Psoas muscle (tissue), 8 donors: Measurements from ENCODE around the gene RHO. TPM values are rescaled to one million over a fixed set of nuclear protein-coding genes. Genes with fewer than 3 reads are reported as not detected.

Experiments used
- ATAC-seq, 4 donors: fragments of 200-7000 bp; cut with Tn5 transposase; one replicate each; pipeline ENCODE4 v1.9.1; 2020; ENCODE audit warnings: moderate library complexity in 3 of 4, mild to moderate bottlenecking in 2 of 4
- DNase-seq, 2 donors: peaks; one replicate each; pipeline ENCODE4 v3.0.0-alpha.2; 2020
- H3K27ac ChIP-seq: fragments of 200-600 bp; one replicate; pipeline ENCODE4 v1.8.0; 2022
- H3K27me3 ChIP-seq, 3 donors: fragments of 200-600 bp in 1 of 3; one replicate each; pipeline versions ENCODE4 v1.6.1 to v1.8.0; 2013 to 2022; ENCODE audit warnings: low read length in 2 of 3, mild to moderate bottlenecking in 2 of 3, moderate library complexity in 1 of 3; ENCODE audit not compliant: insufficient read depth in 3 of 3
- H3K36me3 ChIP-seq, 2 donors: fragments of 200-600 bp in 1 of 2; one replicate each; pipeline versions ENCODE4 v1.6.1 to v1.8.0; 2013 to 2022; ENCODE audit warnings: low read depth in 1 of 2, mild to moderate bottlenecking in 1 of 2, moderate library complexity in 1 of 2; ENCODE audit not compliant: insufficient read depth in 1 of 2
- H3K4me1 ChIP-seq: fragments of 200-600 bp; one replicate; pipeline ENCODE4 v1.8.0; 2022
- H3K4me3 ChIP-seq: fragments of 200-600 bp; one replicate; pipeline ENCODE4 v1.8.0; 2022; ENCODE audit warnings: mild to moderate bottlenecking
- H3K9me3 ChIP-seq: fragments of 200-600 bp; one replicate; pipeline ENCODE4 v1.8.0; 2022
- whole genome bisulfite sequencing, 3 donors: extraction: QIAGEN DNeasy Blood & Tissue Kit; methylation state at CpG; one replicate each; pipeline versions ENCODE4 v1.1.6 to v1.1.7; 2013; 5-methylcytosine and 5-hydroxymethylcytosine counted together
- intact Hi-C, 2 donors: fragments of 100-400 bp; cut with DNase I; formaldehyde crosslinking; loops; one replicate each; pipeline versions ENCODE4 v1.11.0 to v1.14.2; 2022
- polyA plus RNA-seq, 3 donors: library from polyadenylated mRNA; stranded (reverse); fragments of 200-250 nt; gene quantifications; one replicate each; pipeline ENCODE4 v1.2.3, GENCODE V29; 2013
- total RNA-seq, 4 donors: library from RNA; stranded (reverse); fragmentation: NEBNext Ultra II Directional in 2 of 4; extraction: Animal tissue kit (Norgen Biotek cat#: 25700) in 2 of 4; gene quantifications; one replicate each; pipeline versions ENCODE4 v1.2.1 to v1.2.4, GENCODE V29; 2021 to 2023
- TF ChIP-seq, protein P1 (sequence below): fragments of 200-600 bp; IDR thresholded peaks from one replicate; pipeline ENCODE4 v1.8.0; 2022; ENCODE audit warnings: antibody characterized with exemption
- donor health status: healthy with polysubstance abuse.
- donor health status: DM: no; HTN: no; CAD: no; lungs with moderate emphysema.
- donor health status: Bipolar disorder and iron deficiency.
- donor health status: healthy.
- donor health status: DM: yes; HTN: yes; CAD: no.
- donor health status: DM: no; HTN: no; CAD: no.
- donor health status: DM: no; HTN: no; CAD: no.
- donor health status: DM: yes; HTN: yes; CAD: no.

Gene RHO
- total and polyA plus RNA-seq, 7 donors, result 0.01 TPM; not detected in 6

DNA sequence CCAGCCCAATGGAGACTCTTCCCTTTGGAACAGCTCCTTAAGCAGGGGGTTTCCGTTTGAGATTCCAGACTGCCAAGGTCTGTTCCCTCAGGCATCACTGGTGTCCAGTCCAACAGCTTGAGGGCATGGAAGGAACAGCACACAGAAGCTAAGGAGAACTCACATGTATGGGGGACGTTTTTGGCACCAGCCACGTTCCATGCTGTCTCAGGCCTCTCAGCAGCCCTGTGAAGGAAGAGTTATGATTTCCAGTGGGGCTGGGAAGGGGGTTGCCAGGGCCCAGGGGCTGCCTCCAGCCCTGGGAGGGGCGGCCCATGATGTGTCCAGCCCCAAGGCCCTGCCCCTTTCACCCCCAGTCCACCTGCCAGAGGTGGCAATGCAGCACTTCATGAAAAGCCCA is 7.5 kb upstream of the RHO start:
- H3K4me3 ChIP-seq, result no peak overlapping the region
- no peaks in the 10 kb centered on the region for H3K9me3 ChIP-seq
- DNase-seq, result no peak
- H3K4me1 ChIP-seq, result no peaks in the 10 kb centered on the region
- no peak overlapping the region for H3K27ac ChIP-seq
- ATAC-seq, result no peak
- no peaks in the 10 kb centered on the region for H3K27me3 ChIP-seq
- H3K36me3 ChIP-seq, result no peaks in the 10 kb centered on the region
- TF ChIP-seq, protein P1, sequence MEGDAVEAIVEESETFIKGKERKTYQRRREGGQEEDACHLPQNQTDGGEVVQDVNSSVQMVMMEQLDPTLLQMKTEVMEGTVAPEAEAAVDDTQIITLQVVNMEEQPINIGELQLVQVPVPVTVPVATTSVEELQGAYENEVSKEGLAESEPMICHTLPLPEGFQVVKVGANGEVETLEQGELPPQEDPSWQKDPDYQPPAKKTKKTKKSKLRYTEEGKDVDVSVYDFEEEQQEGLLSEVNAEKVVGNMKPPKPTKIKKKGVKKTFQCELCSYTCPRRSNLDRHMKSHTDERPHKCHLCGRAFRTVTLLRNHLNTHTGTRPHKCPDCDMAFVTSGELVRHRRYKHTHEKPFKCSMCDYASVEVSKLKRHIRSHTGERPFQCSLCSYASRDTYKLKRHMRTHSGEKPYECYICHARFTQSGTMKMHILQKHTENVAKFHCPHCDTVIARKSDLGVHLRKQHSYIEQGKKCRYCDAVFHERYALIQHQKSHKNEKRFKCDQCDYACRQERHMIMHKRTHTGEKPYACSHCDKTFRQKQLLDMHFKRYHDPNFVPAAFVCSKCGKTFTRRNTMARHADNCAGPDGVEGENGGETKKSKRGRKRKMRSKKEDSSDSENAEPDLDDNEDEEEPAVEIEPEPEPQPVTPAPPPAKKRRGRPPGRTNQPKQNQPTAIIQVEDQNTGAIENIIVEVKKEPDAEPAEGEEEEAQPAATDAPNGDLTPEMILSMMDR, result no peak
- 75 to 88% (median 85%) methylated on average over 4 of the region's 4 CpGs for WGBS, 3 donors
- intact Hi-C loops, result no loop called here

DNA sequence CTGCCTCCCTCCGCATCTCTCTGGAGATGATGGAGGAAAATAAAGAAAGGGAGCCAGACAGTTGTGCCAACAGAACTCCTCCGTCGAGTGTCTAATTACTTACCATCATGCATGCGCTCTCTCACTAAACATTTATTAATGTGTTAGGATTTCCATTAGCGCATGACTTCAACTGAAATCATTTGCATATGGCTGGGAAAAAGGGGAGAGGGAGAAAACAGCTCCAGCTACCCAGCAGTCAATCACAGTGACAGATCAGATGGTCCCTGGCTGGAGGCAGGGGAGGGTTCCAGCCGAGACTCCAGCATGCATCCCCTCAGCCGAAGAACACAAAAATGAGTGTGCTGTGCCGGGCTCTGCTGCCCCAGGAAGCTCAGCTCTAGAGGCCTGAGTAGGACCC is 6.8 kb upstream of the RHO start:
- no peak overlapping the region for H3K4me3 ChIP-seq
- no peaks in the 10 kb centered on the region for H3K9me3 ChIP-seq
- H3K4me1 ChIP-seq, result no peaks in the 10 kb centered on the region
- intact Hi-C loops, result no loop called here
- ATAC-seq (no peak), DNase-seq (no peak)
- 68 to 77% (median 71%) methylated on average over 8 of the region's 8 CpGs for WGBS, 3 donors
- no peaks in the 10 kb centered on the region for H3K36me3 ChIP-seq
- H3K27me3 ChIP-seq, result no peaks in the 10 kb centered on the region
- TF ChIP-seq, protein P1, result no peak
- H3K27ac ChIP-seq, result no peak overlapping the region

DNA sequence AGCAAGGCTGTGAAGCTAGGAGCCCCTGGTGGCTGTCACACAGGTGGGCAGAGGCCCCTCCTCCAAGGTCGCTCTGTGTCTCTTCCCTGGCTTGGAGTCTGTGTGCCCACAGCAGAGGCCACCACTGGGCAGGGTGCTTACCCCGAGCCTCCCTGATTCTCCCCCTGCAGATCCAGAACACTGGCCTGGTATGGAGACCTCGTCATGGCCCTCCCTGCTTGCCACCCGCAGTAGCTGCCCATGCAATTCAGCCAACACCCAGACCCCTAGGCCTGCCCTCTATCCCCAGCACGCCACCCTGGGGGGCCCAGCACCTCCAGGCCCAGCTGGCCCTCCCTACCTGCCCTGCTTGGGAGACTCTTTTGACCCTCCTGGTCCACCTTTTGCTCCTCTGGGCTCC is 5.5 kb upstream of the RHO start:
- Histone ChIP-seq H3K36me3 (no peaks in the 10 kb centered on the region), H3K4me1 (no peaks in the 10 kb centered on the region), H3K27me3 (no peaks in the 10 kb centered on the region), H3K4me3 (no peak overlapping the region), H3K9me3 (no peaks in the 10 kb centered on the region), H3K27ac (no peak overlapping the region)
- ATAC-seq, result no peak
- intact Hi-C loops, result no loop called here
- 90 to 96% (median 93%) methylated on average over 5 of the region's 5 CpGs for WGBS, 3 donors
- no peak for DNase-seq
- TF ChIP-seq, protein P1, result no peak

DNA sequence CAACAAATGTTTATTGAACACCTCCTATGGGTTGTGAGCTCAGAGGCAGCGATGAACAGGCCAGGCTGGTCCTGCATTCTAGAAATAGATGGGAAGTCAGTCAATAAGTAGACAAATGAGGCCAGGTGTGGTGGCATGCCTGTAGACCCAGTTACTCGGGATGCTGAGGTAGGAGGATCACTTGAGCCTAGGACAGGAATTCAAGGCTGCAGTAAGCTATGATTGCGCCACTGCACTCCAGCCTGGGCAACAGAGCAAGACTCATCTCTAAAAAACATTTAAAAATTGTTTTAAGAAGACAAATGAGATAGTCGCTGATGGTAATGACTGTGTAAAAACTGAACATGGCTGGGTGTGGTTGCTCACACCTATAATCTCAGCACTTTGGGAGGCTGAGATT is 4.4 kb upstream of the RHO start:
- ATAC-seq (no peak), DNase-seq (no peak)
- Histone ChIP-seq H3K36me3 (no peaks in the 10 kb centered on the region), H3K27ac (no peak overlapping the region), H3K27me3 (no peaks in the 10 kb centered on the region), H3K4me3 (no peak overlapping the region), H3K9me3 (no peaks in the 10 kb centered on the region), H3K4me1 (no peaks in the 10 kb centered on the region)
- WGBS, 3 donors, result 72 to 81% (median 78%) methylated on average over 4 of the region's 4 CpGs
- TF ChIP-seq, protein P1, result no peak
- intact Hi-C loops, result no loop called here

DNA sequence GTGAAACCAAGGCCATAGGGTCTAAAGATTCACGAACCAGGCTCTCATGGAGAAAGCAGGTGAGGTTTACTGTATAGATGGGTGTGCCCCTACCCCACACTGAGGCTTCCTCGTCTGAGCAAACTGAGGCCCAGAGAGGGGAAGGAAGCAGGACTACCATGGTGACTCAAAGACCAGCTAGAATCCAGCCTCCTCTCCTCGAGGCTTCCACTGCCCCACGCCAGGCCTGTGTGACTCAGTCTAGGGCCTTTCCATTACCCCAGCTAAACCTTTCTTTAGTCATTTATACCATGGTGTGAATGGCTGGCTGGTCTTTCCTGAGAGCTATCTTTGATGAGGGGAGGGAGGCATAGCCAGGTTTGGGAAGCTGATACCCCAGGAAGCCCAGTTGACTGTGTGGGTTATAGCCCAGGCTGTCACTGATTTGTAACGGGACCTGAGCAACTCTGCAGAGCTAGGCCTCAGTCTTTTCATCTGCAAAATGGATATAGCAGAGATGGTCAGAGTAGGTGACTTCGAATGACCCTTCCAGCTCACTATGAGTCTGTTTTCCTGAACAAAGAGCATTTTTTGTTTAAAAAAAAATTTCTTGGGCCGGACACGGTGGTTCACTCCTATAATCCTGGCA is 3.0 kb upstream of the RHO start:
- no peak for ATAC-seq
- intact Hi-C loops, result no loop called here
- Histone ChIP-seq H3K4me3 (no peak overlapping the region), H3K9me3 (no peaks in the 10 kb centered on the region), H3K4me1 (peaks cover 3% of the 10 kb centered on the region), H3K27me3 (no peaks in the 10 kb centered on the region), H3K36me3 (no peaks in the 10 kb centered on the region), H3K27ac (no peak overlapping the region)
- TF ChIP-seq, protein P1, result no peak
- DNase-seq, result no peak
- 77 to 82% (median 78%) methylated on average over 8 of the region's 8 CpGs for WGBS, 3 donors
